ENCODE measurements around the gene RNU5B-1.

RNU5B-1 gene

GRCh38 chr15:65303687-65304380 lies 643 bp upstream of the RNU5B-1 start:
- peak; percentile 71 for DNase-seq (ENCODE audit: low read depth)
- no peak for TF ChIP-seq CTCF (conservative IDR thresholded peaks at IDR 0.05; ENCODE audit: low read depth, low read length)
- peak overlapping the region; percentile 61 for H3K4me3 ChIP-seq (ENCODE audit: low read depth, low read length)

GRCh38 chr15:65305150-65305758 lies 777 bp downstream of the RNU5B-1 start:
- TF ChIP-seq CTCF (conservative IDR thresholded peaks at IDR 0.05; ENCODE audit: low read depth, low read length): no peak
- DNase-seq (ENCODE audit: low read depth): no peak
- H3K4me3 ChIP-seq (ENCODE audit: low read depth, low read length): no peak overlapping the region

DNA sequence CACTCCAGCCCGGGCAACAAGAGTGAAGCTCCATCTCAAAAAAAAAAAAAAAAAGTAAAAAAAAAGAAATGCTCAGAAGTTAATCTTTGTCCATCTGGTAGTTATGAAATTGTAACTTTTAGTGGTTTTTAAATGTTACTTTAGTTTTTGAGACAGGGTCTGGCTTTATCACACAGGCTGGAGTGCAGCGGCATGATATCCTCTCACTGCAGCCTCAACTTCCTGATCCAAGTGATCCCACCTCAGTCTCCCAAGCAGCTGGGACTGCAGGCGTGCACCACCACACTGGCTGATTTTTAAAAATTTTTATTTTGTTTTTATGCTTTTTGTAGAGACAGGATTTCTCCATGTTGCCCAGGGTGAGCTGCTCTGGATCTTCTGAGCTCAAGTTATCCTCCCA lies 1.3 kb downstream of the RNU5B-1 start:
- no peak for TF ChIP-seq CTCF (conservative IDR thresholded peaks at IDR 0.05; ENCODE audit: low read depth, low read length)

GRCh38 chr15:65306551-65306950 lies 2.1 kb downstream of the RNU5B-1 start:
- no peak for TF ChIP-seq CTCF (conservative IDR thresholded peaks at IDR 0.05; ENCODE audit: low read depth, low read length)
- DNase-seq (ENCODE audit: low read depth): no peak
- no peak overlapping the region for H3K4me3 ChIP-seq (ENCODE audit: low read depth, low read length)

More for the DNA sequence above, 1.3 kb downstream of the RNU5B-1 start:
- no peak for DNase-seq (ENCODE audit: low read depth)
- H3K4me3 ChIP-seq (ENCODE audit: low read depth, low read length): no peak overlapping the region

GRCh38 chr15:65307978-65308377 lies 3.5 kb downstream of the RNU5B-1 start:
- TF ChIP-seq CTCF (conservative IDR thresholded peaks at IDR 0.05; ENCODE audit: low read depth, low read length): no peak
- no peak overlapping the region for H3K4me3 ChIP-seq (ENCODE audit: low read depth, low read length)
- DNase-seq (ENCODE audit: low read depth): no peak

GRCh38 chr15:65309882-65310418 lies 5.5 kb downstream of the RNU5B-1 start:
- no peak overlapping the region for H3K4me3 ChIP-seq (ENCODE audit: low read depth, low read length)
- peak; percentile 75 for DNase-seq (ENCODE audit: low read depth)
- TF ChIP-seq CTCF (conservative IDR thresholded peaks at IDR 0.05; ENCODE audit: low read depth, low read length): no peak

Data from choroid plexus epithelial cell (primary cell).